Trophoblast cell (in vitro differentiated cells and primary cell): ENCODE data around the gene FALEC.

Source experiments
- DNase-seq, 2 donors: peaks; one replicate each; pipeline ENCODE4 v3.0.0-alpha.2; 2016
- H2AFZ ChIP-seq: 2 replicates; pipeline ENCODE4 v1.6.1; 2013; ENCODE audit warnings: low read length, moderate library complexity, mild to moderate bottlenecking; ENCODE audit not compliant: insufficient read depth, poor library complexity
- H2AK5ac ChIP-seq: 2 replicates; pipeline ENCODE4 v1.6.1; 2013; ENCODE audit warnings: mild to moderate bottlenecking, low read length
- H2BK120ac ChIP-seq: 2 replicates; pipeline ENCODE4 v1.6.1; 2013; ENCODE audit warnings: low read length, mild to moderate bottlenecking, moderate library complexity; ENCODE audit not compliant: insufficient read depth, poor library complexity
- H2BK12ac ChIP-seq: 2 replicates; pipeline ENCODE4 v1.6.1; 2013; ENCODE audit warnings: mild to moderate bottlenecking, low read length, moderate library complexity
- H2BK5ac ChIP-seq: 2 replicates; pipeline ENCODE4 v1.6.1; 2013; ENCODE audit warnings: low read length, low read depth, moderate library complexity, mild to moderate bottlenecking; ENCODE audit not compliant: poor library complexity
- H3K14ac ChIP-seq: 2 replicates; pipeline ENCODE4 v1.6.1; 2013; ENCODE audit warnings: mild to moderate bottlenecking, low read length
- H3K18ac ChIP-seq: 2 replicates; pipeline ENCODE4 v1.6.1; 2013; ENCODE audit warnings: mild to moderate bottlenecking, low read length
- H3K23ac ChIP-seq: 2 replicates; pipeline ENCODE4 v1.6.1; 2013; ENCODE audit warnings: low read length
- H3K27ac ChIP-seq: 2 replicates; pipeline ENCODE4 v1.5.1; 2013; ENCODE audit warnings: low read depth, mild to moderate bottlenecking, inconsistent platforms, low read length, moderate library complexity
- H3K27me3 ChIP-seq: 2 replicates; pipeline ENCODE4 v1.6.1; 2013; ENCODE audit warnings: inconsistent platforms, mild to moderate bottlenecking, low read length, moderate library complexity; ENCODE audit not compliant: insufficient read depth
- H3K36me3 ChIP-seq, 2 experiments: 1 replicate in 1 of 2; 2 replicates in 1 of 2; pipeline ENCODE4 v1.6.1; 2013; ENCODE audit warnings: low read length in 2 of 2, mild to moderate bottlenecking in 2 of 2, moderate library complexity in 1 of 2; ENCODE audit not compliant: insufficient read depth in 2 of 2, control insufficient read depth in 1 of 2
- H3K4ac ChIP-seq: 2 replicates; pipeline ENCODE4 v1.6.1; 2013; ENCODE audit warnings: low read depth, mild to moderate bottlenecking, low read length, moderate library complexity
- H3K4me1 ChIP-seq, 2 experiments: 1 replicate in 1 of 2; 2 replicates in 1 of 2; pipeline ENCODE4 v1.6.1; 2013; ENCODE audit warnings: low read length in 2 of 2, mild to moderate bottlenecking in 2 of 2, moderate library complexity in 1 of 2; ENCODE audit not compliant: insufficient read depth in 2 of 2, control insufficient read depth in 1 of 2
- H3K4me2 ChIP-seq: 2 replicates; pipeline ENCODE4 v1.6.1; 2013; ENCODE audit warnings: inconsistent platforms, mild to moderate bottlenecking, low read length, moderate library complexity
- H3K4me3 ChIP-seq: 2 replicates; pipeline ENCODE4 v1.5.1; 2013; ENCODE audit warnings: mild to moderate bottlenecking, low read depth, low read length, inconsistent platforms
- H3K79me1 ChIP-seq: one replicate; pipeline ENCODE4 v1.6.1; 2013; ENCODE audit warnings: low read length
- H3K79me2 ChIP-seq: 2 replicates; pipeline ENCODE4 v1.6.1; 2013; ENCODE audit warnings: low read length, mild to moderate bottlenecking; ENCODE audit not compliant: control insufficient read depth, insufficient read depth, poor library complexity
- H3K9ac ChIP-seq: 2 replicates; pipeline ENCODE4 v1.6.1; 2013; ENCODE audit warnings: mild to moderate bottlenecking, low read length
- H3K9me3 ChIP-seq: 2 replicates; pipeline ENCODE4 v1.6.1; 2013; ENCODE audit warnings: low read depth, mild to moderate bottlenecking, control low read depth, inconsistent platforms, low read length; ENCODE audit not compliant: insufficient read depth
- H4K12ac ChIP-seq: 2 replicates; pipeline ENCODE4 v1.6.1; 2013; ENCODE audit warnings: low read depth, mild to moderate bottlenecking, low read length, moderate library complexity
- H4K8ac ChIP-seq: 2 replicates; pipeline ENCODE4 v1.6.1; 2013; ENCODE audit warnings: low read depth, mild to moderate bottlenecking, low read length, moderate library complexity
- H4K91ac ChIP-seq: one replicate; pipeline ENCODE4 v1.6.1; 2013; ENCODE audit warnings: low read depth, mild to moderate bottlenecking, low read length, moderate library complexity
- WGBS: extraction: QIAGEN DNeasy Blood & Tissue Kit; methylation state at CpG from one replicate; pipeline ENCODE4 v1.1.7; 2013; ENCODE audit warnings: missing lambda C conversion rate; ENCODE audit not compliant: insufficient read length, insufficient coverage; ENCODE audit errors: extremely low coverage; 5-methylcytosine and 5-hydroxymethylcytosine counted together

Gene FALEC

GRCh38 chr1:150549496-150550221 lies 34.1 kb downstream of the FALEC start:
- Histone ChIP-seq H3K4me1 (peaks cover 34 to 40% of the 10 kb centered on the region in 2 experiments), H3K9ac (peak overlapping the region; percentile 9), H3K9me3 (no peaks in the 10 kb centered on the region), H3K27me3 (no peaks in the 10 kb centered on the region), H3K79me1 (peaks cover 32% of the 10 kb centered on the region), H3K14ac (peak overlapping the region; percentile 66), H3K36me3 (peaks cover 3 to 5% of the 10 kb centered on the region in 2 experiments), H2BK120ac (peak overlapping the region; percentile 33), H3K27ac (peak overlapping the region; percentile 91), H3K23ac (no peak overlapping the region), H3K18ac (peak overlapping the region; percentile 62), H4K12ac (no peak overlapping the region), H3K4me2 (peak overlapping the region; percentile 74), H3K4me3 (peak overlapping the region; percentile 53), H2AFZ (no peak overlapping the region), H2AK5ac (peak overlapping the region; percentile 42), H4K8ac (peak overlapping the region; percentile 56), H2BK12ac (no peak overlapping the region), H3K4ac (peak overlapping the region; percentile 7), H3K79me2 (peaks cover 7% of the 10 kb centered on the region), H4K91ac (peak overlapping the region; percentile 70), H2BK5ac (peak overlapping the region; percentile 38)
- peak in 1 of 2 donors; percentile 55 for DNase-seq
- no CpG with 5 or more reads among the region's 43 CpGs for WGBS

GRCh38 chr1:150550222-150551050 lies 34.9 kb downstream of the FALEC start:
- peaks cover 34 to 40% of the 10 kb centered on the region in 2 experiments for H3K4me1 ChIP-seq
- H4K8ac ChIP-seq = peak overlapping the region; percentile 42
- peak overlapping the region; percentile 7 for H3K4ac ChIP-seq
- peak overlapping the region; percentile 34 for H3K4me3 ChIP-seq
- no peaks in the 10 kb centered on the region for H3K27me3 ChIP-seq
- H3K23ac ChIP-seq = no peak overlapping the region
- peak overlapping the region; percentile 53 for H2BK5ac ChIP-seq
- peak overlapping the region; percentile 91 for H3K27ac ChIP-seq
- H2BK12ac ChIP-seq = peak overlapping the region; percentile 6
- H2BK120ac ChIP-seq = peak overlapping the region; percentile 64
- H3K9me3 ChIP-seq = peaks cover under 1% of the 10 kb centered on the region
- H4K91ac ChIP-seq = peak overlapping the region; percentile 73
- DNase-seq = peak; percentile 77 to 80
- H3K36me3 ChIP-seq = peaks cover 4 to 8% of the 10 kb centered on the region in 2 experiments
- H4K12ac ChIP-seq = peak overlapping the region; percentile 66
- no peak overlapping the region for H2AFZ ChIP-seq
- peak overlapping the region; percentile 44 for H3K18ac ChIP-seq
- H3K9ac ChIP-seq = no peak overlapping the region
- H2AK5ac ChIP-seq = peak overlapping the region; percentile 27
- H3K79me2 ChIP-seq = peaks cover 7% of the 10 kb centered on the region
- H3K4me2 ChIP-seq = peak overlapping the region; percentile 74
- H3K79me1 ChIP-seq = peaks cover 32% of the 10 kb centered on the region
- no CpG with 5 or more reads among the region's 22 CpGs for WGBS
- H3K14ac ChIP-seq = peak overlapping the region; percentile 55

- Histone ChIP-seq H3K79me2 (peaks cover 7% of the 10 kb centered on the region), H2AFZ (no peak overlapping the region), H2BK5ac (peak overlapping the region; percentile 53), H2AK5ac (no peak overlapping the region), H2BK120ac (peak overlapping the region; percentile 64), H3K79me1 (peaks cover 32% of the 10 kb centered on the region), H3K4me2 (peak overlapping the region; percentile 18), H4K91ac (peak overlapping the region; percentile 56), H3K14ac (peak overlapping the region; percentile 32), H3K36me3 (peaks cover 12 to 14% of the 10 kb centered on the region in 2 experiments), H3K4ac (peak overlapping the region; percentile 32), H3K18ac (no peak overlapping the region), H3K27me3 (no peaks in the 10 kb centered on the region), H3K9ac (no peak overlapping the region), H3K27ac (peak overlapping the region; percentile 91), H4K12ac (no peak overlapping the region), H2BK12ac (peak overlapping the region; percentile 56), H3K23ac (no peak overlapping the region), H4K8ac (no peak overlapping the region), H3K4me1 (peaks cover 34 to 40% of the 10 kb centered on the region in 2 experiments), H3K4me3 (no peak overlapping the region), H3K9me3 (peaks cover 3% of the 10 kb centered on the region)
- peak in 1 of 2 donors; percentile 63 for DNase-seq
- no CpG with 5 or more reads among the region's 11 CpGs for WGBS
Measured at GRCh38 chr1:150551051-150551783, 35.7 kb downstream of the FALEC start.

- H4K12ac ChIP-seq = no peak overlapping the region
- H3K36me3 ChIP-seq = peaks cover 14 to 15% of the 10 kb centered on the region in 2 experiments
- peak overlapping the region; percentile 51 for H3K14ac ChIP-seq
- H4K8ac ChIP-seq = peak overlapping the region; percentile 48
- H4K91ac ChIP-seq = peak overlapping the region; percentile 56
- peaks cover 32% of the 10 kb centered on the region for H3K79me1 ChIP-seq
- H2AFZ ChIP-seq = no peak overlapping the region
- H3K18ac ChIP-seq = peak overlapping the region; percentile 34
- H3K9me3 ChIP-seq = peaks cover 3% of the 10 kb centered on the region
- no peak overlapping the region for H3K23ac ChIP-seq
- H3K9ac ChIP-seq = no peak overlapping the region
- no peaks in the 10 kb centered on the region for H3K27me3 ChIP-seq
- peak overlapping the region; percentile 56 for H2BK12ac ChIP-seq
- peak overlapping the region; percentile 87 for H2AK5ac ChIP-seq
- peaks cover 7% of the 10 kb centered on the region for H3K79me2 ChIP-seq
- H3K27ac ChIP-seq = peak overlapping the region; percentile 91
- peaks cover 34 to 40% of the 10 kb centered on the region in 2 experiments for H3K4me1 ChIP-seq
- peak in 1 of 2 donors; percentile 52 for DNase-seq
- H3K4me3 ChIP-seq = no peak overlapping the region
- WGBS = no CpG with 5 or more reads among the region's 1 CpG
- peak overlapping the region; percentile 64 for H2BK120ac ChIP-seq
- H3K4ac ChIP-seq = peak overlapping the region; percentile 19
- peak overlapping the region; percentile 53 for H2BK5ac ChIP-seq
- peak overlapping the region; percentile 24 for H3K4me2 ChIP-seq
Measured at GRCh38 chr1:150551784-150552127, 36.2 kb downstream of the FALEC start.
